HL-60 (cell line): Measurements from ENCODE around the gene P2RY12.

Experiments used
- GABPA ChIP-seq: IDR thresholded peaks from 2 replicates; pipeline ENCODE4 v1.6.1; 2012; ENCODE audit warnings: low read depth
- POLR2AphosphoS5 ChIP-seq: IDR thresholded peaks from 2 replicates; pipeline ENCODE4 v1.6.1; 2012; ENCODE audit warnings: low read depth
- SPI1 ChIP-seq: IDR thresholded peaks from 2 replicates; pipeline ENCODE4 v1.6.1; 2012; ENCODE audit warnings: low read depth, mild to moderate bottlenecking, borderline replicate concordance
- TF ChIP-seq, protein P1 (sequence below): IDR thresholded peaks from one replicate; pipeline ENCODE4 v1.5.1; 2011; ENCODE audit warnings: low read length, control low read depth, inconsistent platforms; ENCODE audit not compliant: insufficient read depth
- TF ChIP-seq, protein P2 (sequence below): IDR thresholded peaks from 2 replicates; pipeline ENCODE4 v1.6.1; 2012; ENCODE audit warnings: low read depth; ENCODE audit not compliant: insufficient replicate concordance

DNA sequence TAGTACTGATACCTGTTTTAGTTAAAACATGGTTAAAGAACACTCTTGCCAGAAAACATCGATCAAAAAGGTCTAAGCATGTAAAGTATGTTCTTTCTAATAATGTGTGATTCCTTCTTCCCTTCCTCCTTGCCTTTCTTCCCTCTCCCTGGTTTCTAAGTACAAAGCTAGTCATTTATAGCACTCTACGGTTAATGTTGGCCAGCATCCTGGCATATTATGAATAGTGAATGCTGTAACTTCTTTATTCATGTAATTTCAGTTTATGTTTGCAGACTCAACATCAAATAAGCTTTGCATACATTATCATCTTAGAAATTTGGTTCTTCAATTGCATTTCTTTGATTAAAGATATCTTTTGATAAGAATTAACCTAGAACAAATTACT, 27.1 kb downstream of the P2RY12 start:
- TF ChIP-seq, protein P1, sequence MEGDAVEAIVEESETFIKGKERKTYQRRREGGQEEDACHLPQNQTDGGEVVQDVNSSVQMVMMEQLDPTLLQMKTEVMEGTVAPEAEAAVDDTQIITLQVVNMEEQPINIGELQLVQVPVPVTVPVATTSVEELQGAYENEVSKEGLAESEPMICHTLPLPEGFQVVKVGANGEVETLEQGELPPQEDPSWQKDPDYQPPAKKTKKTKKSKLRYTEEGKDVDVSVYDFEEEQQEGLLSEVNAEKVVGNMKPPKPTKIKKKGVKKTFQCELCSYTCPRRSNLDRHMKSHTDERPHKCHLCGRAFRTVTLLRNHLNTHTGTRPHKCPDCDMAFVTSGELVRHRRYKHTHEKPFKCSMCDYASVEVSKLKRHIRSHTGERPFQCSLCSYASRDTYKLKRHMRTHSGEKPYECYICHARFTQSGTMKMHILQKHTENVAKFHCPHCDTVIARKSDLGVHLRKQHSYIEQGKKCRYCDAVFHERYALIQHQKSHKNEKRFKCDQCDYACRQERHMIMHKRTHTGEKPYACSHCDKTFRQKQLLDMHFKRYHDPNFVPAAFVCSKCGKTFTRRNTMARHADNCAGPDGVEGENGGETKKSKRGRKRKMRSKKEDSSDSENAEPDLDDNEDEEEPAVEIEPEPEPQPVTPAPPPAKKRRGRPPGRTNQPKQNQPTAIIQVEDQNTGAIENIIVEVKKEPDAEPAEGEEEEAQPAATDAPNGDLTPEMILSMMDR: no peak
- no peak for TF ChIP-seq SPI1
- TF ChIP-seq POLR2AphosphoS5: no peak
- TF ChIP-seq, protein P2, sequence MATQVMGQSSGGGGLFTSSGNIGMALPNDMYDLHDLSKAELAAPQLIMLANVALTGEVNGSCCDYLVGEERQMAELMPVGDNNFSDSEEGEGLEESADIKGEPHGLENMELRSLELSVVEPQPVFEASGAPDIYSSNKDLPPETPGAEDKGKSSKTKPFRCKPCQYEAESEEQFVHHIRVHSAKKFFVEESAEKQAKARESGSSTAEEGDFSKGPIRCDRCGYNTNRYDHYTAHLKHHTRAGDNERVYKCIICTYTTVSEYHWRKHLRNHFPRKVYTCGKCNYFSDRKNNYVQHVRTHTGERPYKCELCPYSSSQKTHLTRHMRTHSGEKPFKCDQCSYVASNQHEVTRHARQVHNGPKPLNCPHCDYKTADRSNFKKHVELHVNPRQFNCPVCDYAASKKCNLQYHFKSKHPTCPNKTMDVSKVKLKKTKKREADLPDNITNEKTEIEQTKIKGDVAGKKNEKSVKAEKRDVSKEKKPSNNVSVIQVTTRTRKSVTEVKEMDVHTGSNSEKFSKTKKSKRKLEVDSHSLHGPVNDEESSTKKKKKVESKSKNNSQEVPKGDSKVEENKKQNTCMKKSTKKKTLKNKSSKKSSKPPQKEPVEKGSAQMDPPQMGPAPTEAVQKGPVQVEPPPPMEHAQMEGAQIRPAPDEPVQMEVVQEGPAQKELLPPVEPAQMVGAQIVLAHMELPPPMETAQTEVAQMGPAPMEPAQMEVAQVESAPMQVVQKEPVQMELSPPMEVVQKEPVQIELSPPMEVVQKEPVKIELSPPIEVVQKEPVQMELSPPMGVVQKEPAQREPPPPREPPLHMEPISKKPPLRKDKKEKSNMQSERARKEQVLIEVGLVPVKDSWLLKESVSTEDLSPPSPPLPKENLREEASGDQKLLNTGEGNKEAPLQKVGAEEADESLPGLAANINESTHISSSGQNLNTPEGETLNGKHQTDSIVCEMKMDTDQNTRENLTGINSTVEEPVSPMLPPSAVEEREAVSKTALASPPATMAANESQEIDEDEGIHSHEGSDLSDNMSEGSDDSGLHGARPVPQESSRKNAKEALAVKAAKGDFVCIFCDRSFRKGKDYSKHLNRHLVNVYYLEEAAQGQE: no peak
- no peak for TF ChIP-seq GABPA
